Fibroblast of the aortic adventitia (primary cell): Measurements from ENCODE around the gene AADAT. TPM values are rescaled to one million over a fixed set of nuclear protein-coding genes. Genes with fewer than 3 reads are reported as not detected.
"Not testable (repeated sequence)": the region's sequence is repeated elsewhere in the genome, so short reads cannot be mapped to it uniquely, and the experiment has no call there.

ENCODE experiments used
- DNase-seq: peaks from one replicate; pipeline ENCODE4 v3.0.0-alpha.2; 2010; ENCODE audit warnings: low read depth
- H3K4me3 ChIP-seq: 2 replicates; pipeline ENCODE4 v1.5.1; 2011; ENCODE audit warnings: low read depth, mild to moderate bottlenecking, control low read depth, low read length, moderate library complexity
- total RNA-seq: library from RNA; depleted of rRNA; stranded (reverse); fragments of >200 nt; gene quantifications from 2 replicates; pipeline ENCODE4 v1.2.3, GENCODE V29; 2012; ENCODE audit warnings: low replicate concordance
- TF ChIP-seq, protein P1 (sequence below): IDR thresholded peaks from 2 replicates; pipeline ENCODE4 v1.5.1; 2011; ENCODE audit warnings: mild to moderate bottlenecking, low read length, control low read depth, inconsistent platforms; ENCODE audit not compliant: insufficient read depth

AADAT gene
- total RNA-seq, 1 donor = 6.2 TPM

DNA sequence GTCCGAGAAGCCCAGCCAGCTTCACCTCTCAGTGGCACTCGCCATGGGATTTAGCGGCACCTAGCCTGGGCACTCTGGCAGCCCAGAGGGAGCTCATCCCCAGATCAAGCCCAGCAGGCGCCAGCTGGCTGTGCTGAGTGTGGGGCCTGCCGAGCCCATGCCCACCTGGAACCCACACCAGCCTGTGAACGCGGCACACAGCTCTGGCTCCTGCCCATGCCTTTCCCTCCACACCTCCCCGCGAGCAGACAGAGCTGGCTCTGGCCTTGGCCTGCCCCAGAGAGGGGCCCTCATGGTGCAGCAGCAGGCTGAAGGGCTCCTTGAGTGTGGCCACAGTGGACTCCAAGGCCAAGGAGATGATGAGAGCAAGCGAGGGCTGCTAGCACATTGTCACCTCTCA lies 38.0 kb upstream of the AADAT start:
- no peak overlapping the region for H3K4me3 ChIP-seq
- no peak for DNase-seq
- TF ChIP-seq, protein P1, sequence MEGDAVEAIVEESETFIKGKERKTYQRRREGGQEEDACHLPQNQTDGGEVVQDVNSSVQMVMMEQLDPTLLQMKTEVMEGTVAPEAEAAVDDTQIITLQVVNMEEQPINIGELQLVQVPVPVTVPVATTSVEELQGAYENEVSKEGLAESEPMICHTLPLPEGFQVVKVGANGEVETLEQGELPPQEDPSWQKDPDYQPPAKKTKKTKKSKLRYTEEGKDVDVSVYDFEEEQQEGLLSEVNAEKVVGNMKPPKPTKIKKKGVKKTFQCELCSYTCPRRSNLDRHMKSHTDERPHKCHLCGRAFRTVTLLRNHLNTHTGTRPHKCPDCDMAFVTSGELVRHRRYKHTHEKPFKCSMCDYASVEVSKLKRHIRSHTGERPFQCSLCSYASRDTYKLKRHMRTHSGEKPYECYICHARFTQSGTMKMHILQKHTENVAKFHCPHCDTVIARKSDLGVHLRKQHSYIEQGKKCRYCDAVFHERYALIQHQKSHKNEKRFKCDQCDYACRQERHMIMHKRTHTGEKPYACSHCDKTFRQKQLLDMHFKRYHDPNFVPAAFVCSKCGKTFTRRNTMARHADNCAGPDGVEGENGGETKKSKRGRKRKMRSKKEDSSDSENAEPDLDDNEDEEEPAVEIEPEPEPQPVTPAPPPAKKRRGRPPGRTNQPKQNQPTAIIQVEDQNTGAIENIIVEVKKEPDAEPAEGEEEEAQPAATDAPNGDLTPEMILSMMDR = no peak

DNA sequence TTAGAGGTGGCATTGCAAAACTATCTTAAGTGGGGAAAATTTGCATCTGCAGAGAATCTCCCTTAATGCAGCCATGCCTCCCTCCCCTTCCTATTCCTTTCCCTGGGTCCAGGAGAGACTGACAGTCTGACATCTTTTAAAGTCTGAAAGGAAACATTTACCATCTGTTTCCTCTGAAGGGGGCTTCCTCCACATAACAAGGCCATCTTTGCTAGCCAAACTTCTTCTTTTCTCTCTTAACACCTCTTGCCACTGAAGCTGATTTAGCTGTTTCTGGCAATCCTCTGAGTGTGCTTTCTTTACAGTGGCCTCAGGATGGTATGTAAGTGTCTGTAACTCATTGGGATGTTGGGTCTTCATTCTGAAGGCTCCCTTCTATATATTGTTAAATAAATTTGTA lies 34.6 kb upstream of the AADAT start:
- no peak overlapping the region for H3K4me3 ChIP-seq
- TF ChIP-seq, protein P1 = no peak
- no peak for DNase-seq

DNA sequence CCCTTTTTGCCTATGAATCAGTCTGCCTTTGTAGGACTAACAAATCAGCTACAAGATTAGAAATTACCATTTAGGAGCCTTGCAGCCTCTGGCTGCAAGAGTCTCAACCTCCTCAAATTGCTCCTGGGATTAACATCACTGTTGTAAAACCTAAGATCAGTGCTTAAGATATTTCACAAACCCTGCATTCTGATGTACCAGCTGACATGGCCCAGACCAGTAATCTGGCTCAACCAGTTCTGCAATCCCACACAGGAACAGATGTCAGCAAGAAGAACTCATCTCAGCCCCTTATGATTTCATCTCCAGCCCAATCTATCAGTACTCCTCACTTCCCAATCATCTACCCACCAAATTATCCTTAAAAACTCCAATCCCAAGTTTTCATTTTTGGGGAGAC lies 32.5 kb upstream of the AADAT start:
- no peak for DNase-seq
- H3K4me3 ChIP-seq = no peak overlapping the region
- TF ChIP-seq, protein P1 = no peak

DNA sequence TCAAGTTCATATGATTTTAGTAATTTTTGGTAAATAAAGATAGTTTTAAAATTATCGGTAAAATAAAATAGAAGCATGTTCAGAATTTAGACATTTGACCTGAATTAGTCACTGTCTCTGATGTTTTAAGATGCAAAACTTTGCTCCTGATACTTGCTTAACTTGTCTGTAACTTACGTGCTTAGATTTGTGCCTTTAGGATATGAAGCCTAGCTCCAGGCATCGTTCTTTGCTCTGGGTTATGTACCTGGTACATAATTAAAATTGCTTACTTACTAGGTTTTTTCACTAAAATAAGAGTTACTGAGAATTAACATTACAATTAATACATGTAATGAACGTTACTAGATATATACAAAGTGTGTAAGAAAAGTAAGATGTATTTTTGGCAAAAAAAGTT lies 24.9 kb upstream of the AADAT start:
- no peak overlapping the region for H3K4me3 ChIP-seq
- DNase-seq = no peak
- TF ChIP-seq, protein P1 = no peak

DNA sequence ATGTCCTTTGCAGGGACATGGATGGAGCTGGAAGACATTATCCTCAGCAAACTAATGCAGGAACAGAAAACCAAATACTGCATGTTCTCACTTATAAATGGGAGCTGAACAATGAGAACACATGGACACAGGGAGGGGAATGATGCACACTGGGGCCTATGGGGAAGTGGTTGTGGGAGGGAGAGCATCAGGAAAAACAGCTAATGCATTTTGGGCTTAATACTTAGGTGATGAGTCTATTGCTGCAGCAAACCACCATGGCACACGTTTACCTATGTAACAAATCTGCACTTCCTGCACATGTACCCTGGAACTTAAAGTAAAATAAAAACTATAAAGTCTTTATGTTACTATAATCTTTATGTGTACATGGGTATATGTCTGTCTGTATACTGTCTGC lies 24.4 kb upstream of the AADAT start:
- not testable (repeated sequence) for H3K4me3 ChIP-seq

DNA sequence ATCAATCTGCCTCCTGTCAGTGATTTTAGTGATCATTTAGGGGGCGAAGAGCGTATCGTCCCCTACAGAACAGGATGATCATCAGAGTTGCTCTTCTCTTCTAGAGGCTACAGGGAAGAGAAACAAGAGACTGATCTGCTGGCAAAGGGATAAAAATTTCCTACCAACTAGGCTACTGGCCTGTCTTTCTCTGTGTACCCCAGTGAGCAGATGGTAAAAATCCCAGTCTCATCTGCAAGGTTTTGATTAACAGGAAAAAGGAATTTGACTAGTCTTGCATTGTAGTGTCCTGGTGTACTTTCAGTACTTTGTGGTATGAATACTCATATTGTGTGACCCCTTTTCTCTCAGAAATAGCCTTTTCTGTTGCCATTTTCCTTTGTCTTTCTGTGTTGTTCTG lies 21.8 kb upstream of the AADAT start:
- DNase-seq = no peak
- H3K4me3 ChIP-seq = no peak overlapping the region
- TF ChIP-seq, protein P1 = no peak

More for the DNA sequence above, 24.4 kb upstream of the AADAT start:
- not testable (repeated sequence) for DNase-seq

DNA sequence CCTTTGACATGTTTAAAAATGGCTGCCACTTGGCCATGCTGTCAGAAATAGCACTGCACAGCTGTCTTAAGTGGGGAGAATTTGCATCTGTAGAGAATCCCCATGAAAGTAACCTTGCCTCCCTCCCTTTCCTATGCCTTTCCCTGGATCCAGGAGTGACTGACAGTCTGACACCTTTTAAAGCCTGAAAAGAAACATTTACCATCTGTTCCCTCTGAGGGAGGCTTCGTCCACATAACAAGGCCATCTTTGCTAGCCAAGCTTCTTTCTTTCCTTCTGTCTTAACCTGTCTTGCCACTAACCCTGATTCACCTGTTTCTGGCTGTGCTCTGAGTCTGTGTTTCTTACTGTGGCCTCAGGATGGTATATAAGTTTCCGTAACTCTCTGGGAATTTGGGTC lies 21.3 kb upstream of the AADAT start:
- TF ChIP-seq, protein P1 = no peak

More for the DNA sequence above, 21.3 kb upstream of the AADAT start:
- no peak overlapping the region for H3K4me3 ChIP-seq
- no peak for DNase-seq
